Measurements from ENCODE around the gene KSR1.

The KSR1 gene

GRCh38 chr17:27535178-27535928, 79.1 kb downstream of the KSR1 start:
- no peak for DNase-seq (ENCODE audit: low read depth in 2 of 2)

- DNase-seq (ENCODE audit: low read depth in 2 of 2) = no peak
Observed at GRCh38 chr17:27535975-27536374, 79.7 kb downstream of the KSR1 start.

DNA sequence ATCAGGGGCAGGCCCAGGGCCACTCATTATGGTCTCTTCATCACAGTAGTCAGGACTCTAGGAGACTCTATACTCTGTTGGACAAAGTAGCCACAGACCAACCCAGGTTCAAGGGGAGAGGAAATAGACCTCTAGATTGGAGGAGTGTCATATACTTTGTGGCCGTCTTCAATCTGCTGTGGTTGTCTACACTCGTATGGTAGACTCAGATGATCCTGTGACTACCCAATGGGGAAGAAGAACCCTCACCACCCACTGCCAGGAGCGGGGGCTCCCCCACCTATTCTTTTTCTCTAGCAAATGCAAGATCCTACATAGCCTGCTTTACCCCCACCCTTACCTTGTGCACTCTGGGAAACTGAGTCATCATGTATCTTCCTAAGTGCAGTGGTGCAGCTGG, 80.5 kb downstream of the KSR1 start:
- DNase-seq (ENCODE audit: low read depth in 2 of 2) = no peak

GRCh38 chr17:27538156-27538955, 82.1 kb downstream of the KSR1 start:
- DNase-seq (ENCODE audit: low read depth in 2 of 2) = no peak

GRCh38 chr17:27539152-27539551, 82.9 kb downstream of the KSR1 start:
- no peak for DNase-seq (ENCODE audit: low read depth in 2 of 2)

DNA sequence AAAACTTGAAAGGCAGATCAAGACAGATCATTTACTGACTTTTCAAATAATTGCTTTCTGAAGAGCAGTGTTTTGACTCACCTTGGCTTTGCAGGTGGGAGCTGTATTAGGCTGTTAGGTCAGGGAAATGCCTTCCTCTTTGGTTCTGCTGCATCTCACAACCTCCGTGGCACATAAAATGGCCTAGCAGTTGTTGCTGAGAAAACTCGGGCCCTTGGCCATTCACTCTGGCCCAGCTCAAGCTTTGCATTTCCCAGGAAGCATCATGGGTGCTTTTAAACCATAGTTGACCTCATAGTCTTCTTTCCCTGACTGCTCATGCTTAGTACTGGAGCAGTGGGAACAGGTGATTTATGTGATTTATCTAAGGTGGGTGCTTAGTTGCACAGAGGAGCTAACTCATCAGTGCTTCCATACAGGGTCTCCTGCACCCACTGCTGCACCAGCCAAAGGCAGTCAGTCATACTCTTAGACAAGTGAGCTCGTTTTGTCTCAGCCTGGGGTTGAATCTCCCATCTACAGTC, 83.6 kb downstream of the KSR1 start:
- DNase-seq (ENCODE audit: low read depth in 2 of 2) = no peak

DNA sequence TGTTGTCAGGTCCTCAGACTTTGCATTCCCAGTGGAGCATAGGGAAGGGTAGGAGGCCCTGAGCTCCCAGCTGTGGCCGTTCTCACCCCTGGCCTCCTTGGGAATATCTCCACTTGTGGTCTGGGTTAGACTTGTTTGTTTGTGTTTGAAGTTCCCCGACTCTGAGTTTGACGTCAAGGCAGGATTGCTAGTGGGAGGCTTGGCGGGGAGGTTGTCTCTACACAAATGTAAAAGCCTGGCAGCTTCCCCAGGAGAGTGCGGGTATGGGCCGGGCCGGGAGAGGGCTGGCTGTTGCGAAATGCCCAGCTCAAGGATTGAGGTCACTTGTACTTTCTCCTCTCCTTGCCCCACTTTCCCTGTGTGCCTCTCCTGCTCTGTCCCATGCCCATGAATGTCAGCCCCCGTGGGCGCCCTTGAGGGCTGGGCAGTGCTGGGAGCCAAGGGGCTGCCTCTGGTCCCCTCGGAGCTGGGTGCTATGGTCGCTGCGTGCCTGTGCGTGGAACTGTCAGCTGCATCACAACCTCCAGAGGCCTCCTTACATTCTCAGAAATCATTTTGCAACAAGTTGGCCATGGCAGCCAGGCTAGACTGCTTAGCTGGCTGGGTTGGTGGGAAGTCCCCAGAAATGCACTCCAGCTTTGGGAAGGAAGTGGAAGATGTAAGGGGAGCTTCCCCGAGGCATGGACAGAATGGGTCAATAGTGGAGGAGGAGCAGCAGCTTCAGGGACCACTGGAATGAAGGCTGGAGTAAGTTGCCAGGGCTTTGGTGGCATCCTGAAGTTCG, 84.3 kb downstream of the KSR1 start:
- DNase-seq (ENCODE audit: low read depth in 2 of 2) = no peak

DNA sequence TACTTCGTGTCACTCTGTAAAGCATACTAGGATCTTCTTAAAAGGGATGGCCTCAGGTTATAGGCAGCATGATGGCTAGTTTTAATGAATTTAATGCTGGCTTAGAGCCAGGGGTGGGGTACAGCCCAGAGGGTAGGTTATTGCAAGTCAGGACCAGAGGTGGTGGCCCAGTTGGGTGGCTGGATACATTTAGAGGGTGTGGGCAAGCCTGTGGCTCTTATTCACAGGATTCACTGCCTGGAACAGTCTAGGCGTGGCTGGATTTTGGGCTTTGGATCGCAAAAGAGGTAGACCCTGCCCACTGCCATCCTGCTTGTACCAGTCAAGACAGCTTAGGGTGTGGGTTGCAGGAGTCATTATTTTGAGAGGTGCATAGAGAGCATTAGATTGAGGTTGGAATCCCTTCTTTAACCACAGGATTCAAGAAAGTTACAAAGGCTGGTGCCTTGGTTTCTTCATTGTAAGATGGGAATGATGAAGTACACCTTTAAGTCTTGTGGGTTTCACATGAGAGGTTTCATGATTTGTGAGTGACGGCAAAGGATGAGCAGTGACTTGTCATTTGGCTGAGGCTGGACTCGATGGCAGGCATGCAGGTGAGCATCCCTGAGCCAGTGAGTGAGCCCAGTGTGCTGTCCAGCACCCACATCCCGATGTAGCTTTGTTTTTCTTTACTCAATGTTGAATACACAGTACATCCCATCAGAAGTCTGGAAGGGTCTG, 85.2 kb downstream of the KSR1 start:
- no peak for DNase-seq (ENCODE audit: low read depth in 2 of 2)

DNA sequence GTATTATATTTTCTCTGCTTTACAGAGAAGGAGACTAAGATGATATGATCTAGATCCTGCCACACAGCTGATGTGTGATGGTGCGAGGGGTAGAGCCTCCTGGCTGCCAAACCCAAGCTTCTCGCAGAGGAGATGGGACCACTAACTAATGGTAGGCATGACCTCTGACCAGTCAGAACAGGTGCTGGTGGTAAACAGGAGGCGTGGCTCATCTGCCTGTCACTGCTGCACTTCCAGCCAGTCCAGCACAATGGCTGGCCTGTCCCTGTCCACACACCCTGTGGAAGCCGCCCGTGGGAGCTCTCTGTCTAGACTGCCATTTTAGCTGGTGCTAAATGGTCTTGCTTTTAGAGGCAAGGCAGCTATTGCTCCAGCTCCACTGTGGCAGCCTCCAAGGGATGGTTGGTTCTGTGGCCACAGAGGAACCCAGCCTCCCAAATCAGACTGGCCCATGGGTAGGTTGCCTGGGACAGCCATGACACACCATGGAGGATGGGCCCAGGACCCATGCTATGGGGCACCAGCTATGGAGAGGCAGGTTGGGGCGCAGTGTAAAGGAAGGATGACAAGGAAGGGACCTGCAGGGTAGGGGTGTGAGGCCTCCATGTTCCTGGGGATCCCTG, 86.7 kb downstream of the KSR1 start:
- no peak for DNase-seq (ENCODE audit: low read depth in 2 of 2)

DNA sequence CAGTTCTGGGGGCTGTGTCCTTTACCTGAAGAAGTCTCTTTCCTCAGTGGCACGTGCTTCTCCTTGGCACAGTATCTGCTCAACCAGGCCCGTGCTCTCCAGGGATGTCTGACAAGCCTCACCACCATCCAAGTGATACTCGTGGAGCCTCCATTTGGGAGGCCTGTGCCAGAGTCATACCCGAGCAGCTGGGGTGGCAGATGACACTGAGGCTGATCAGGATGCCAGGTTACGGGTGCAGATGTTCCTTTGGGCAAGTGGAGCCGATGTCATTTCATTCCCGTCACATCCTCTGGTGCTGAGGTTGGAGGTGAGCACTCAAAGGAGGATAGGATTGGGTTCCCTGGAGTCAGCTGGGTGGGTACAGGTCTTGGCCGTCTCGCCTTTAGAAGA, 87.2 kb downstream of the KSR1 start:
- DNase-seq (ENCODE audit: low read depth in 2 of 2) = no peak

DNA sequence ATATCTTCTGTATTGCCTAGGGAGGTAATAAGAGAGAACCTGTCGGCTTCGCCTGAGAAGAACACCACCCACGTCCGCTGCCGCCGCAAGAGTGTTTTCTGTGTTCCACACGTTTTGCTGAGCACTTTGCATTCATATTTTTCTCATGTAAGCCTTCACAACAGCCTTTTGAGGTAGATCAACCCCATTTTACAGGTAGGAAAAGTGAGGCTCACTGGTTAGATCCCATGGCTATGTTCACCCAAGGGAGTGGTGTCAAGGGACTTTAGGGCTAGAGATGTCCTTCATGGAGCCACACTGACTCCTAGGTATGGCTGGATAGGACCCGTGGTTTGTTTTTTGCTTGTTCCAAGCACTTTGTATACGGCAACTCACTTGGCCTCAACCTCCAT, 87.7 kb downstream of the KSR1 start:
- DNase-seq (ENCODE audit: low read depth in 2 of 2) = no peak

- peak; percentile 80 to 82 for DNase-seq (ENCODE audit: low read depth in 2 of 2)
Observed at GRCh38 chr17:27544350-27545131, 88.3 kb downstream of the KSR1 start.

DNA sequence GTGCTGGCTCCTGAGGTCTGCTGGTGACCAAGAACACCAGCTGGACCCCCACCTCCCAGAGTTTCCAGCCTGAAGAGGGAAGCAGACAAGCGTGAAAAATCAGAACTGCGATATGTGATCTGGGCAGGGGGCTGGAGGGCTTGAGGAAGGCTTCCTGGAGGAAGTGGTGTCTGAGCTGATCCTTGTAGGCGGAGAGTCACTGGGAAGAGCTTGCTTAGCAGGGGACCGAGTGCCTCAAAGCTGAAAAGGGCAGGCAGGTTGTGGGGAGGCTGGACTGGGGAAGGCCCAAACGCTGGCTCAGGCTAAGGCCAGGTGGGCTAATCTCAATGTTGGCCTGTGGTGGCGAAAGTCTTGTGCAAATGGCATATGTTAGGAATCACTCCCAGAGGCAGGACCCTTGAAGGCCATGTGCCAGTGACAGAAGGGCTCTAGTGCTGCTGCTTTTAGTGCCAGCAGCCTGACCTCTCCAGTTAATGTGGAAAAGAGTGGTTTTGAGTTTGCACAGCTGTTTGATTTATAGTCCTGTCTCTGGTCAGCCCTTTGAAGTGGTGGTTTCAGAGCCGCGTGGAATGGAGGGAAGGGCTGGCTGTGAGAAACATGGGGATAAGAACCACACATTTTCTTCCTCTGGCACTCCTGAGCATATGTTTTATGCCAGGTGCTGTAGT, 89.4 kb downstream of the KSR1 start:
- DNase-seq (ENCODE audit: low read depth in 2 of 2) = no peak

DNA sequence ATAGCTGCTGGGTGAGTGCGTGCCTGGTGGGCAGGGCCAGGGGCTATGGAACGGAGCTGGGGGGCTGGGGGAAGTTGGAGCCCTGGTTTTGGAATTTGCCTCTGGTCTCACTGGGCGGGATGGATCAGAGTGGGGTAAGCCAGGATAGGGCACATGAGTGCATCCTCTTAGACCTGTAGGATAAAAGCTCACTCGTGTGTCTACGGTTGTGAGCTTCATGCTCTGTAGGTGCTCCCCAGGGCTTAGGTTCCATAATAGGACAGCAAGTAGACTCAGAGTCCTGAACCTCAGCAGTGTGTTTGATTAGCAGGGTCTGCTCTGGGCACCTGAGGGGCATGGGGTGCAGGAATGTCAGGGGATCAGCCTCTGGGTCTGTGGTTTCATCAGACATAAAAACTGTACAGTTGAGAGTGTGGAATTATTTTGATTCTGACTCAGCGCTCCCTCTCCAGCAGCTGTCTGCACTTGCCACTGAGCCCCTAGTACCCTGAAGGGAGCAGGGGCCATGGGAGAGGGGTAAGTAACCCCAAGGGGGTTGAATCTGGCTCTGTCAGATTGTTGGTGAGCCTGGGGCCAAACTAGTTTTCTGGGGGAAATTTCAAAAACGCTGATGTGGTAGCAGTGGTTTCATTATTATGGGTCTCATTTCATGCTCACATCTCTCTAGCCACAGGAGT, 90.5 kb downstream of the KSR1 start:
- DNase-seq (ENCODE audit: low read depth in 2 of 2) = no peak

- DNase-seq (ENCODE audit: low read depth in 2 of 2) = no peak
Observed at GRCh38 chr17:27547301-27547683, 91.0 kb downstream of the KSR1 start.

DNA sequence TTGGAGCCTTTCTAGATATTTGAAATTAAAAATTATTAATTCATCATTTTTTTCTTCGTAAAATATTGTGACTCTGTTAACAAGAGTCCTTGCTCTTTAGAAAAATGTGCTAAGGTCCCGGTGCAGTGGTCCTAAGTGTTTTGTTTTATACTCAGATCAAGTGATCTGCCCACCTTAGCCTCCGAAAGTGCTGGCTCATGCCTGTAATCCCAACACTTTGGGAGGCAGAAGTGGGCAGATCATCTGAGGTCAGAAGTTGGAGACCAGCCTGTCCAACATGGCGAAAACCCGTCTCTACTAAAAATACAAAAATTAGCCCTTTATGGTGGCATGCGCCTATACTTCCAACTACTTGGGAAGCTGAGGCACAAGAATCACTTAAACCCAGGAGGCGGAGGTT, 92.1 kb downstream of the KSR1 start:
- no peak for DNase-seq (ENCODE audit: low read depth in 2 of 2)

DNA sequence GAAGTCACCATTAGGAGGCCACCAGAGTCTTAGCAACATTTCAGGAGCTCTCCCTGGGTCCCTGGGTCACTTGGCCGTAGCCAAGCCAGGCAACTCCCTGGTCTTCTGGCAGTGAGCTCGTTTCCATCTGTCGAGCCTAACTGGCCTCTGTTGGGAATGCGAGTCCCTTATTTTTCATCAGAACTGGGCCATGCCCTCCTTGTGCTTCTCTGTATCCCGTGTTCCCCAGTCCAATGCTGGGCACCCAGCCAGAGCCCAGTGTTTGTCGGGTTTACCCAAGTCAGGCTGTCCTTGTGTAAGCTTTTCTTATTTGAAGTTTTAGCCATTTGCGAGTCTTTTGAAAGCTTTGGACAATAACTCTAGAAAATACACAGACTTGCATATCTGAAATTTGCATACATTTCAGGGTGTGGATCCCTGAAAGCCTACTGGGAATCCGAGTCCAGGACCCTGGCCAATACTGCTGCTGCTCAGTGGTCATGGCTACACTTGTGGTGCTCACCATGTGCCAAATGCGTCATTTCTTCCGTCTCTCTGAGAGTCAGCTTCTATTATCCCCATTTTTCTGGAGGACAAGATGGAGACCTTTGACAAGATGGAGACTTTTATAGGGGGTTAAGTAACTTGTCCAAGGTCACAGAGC, 93.1 kb downstream of the KSR1 start:
- DNase-seq (ENCODE audit: low read depth in 2 of 2) = no peak

GRCh38 chr17:27550291-27550930, 94.2 kb downstream of the KSR1 start:
- no peak for DNase-seq (ENCODE audit: low read depth in 2 of 2)

All from stimulated activated CD8-positive, alpha-beta memory T cell treated with anti-CD3 and anti-CD28 coated beads, Interleukin-15, amount 100 ng/mL, for 48 hours (primary cell).